ENCODE data around the gene TWIST1.

TWIST1 gene

GRCh38 chr7:19128856-19129255 lies 11.4 kb upstream of the TWIST1 start:
- H2AFZ ChIP-seq (ENCODE audit: low read depth, low read length, severe bottlenecking): no peak overlapping the region
- H3K79me2 ChIP-seq (ENCODE audit: insufficient read depth, low read length): no peaks in the 10 kb centered on the region
- no peaks in the 10 kb centered on the region for H3K9me2 ChIP-seq (replicated peaks; ENCODE audit: insufficient read depth, low read length)
- H3K4me3 ChIP-seq (ENCODE audit: insufficient read depth, low read length, poor library complexity, severe bottlenecking): no peak overlapping the region
- no peak overlapping the region for H3K27ac ChIP-seq (ENCODE audit: low read depth, low read length)
- no peaks in the 10 kb centered on the region for H3F3A ChIP-seq (ENCODE audit: insufficient read depth)
- H3K9me3 ChIP-seq (ENCODE audit: insufficient read depth, low read length): no peaks in the 10 kb centered on the region
- H3K36me3 ChIP-seq (ENCODE audit: low read length): no peaks in the 10 kb centered on the region
- no peaks in the 10 kb centered on the region for H4K20me1 ChIP-seq (ENCODE audit: low read depth, low read length)
- H3K9ac ChIP-seq (ENCODE audit: low read length): no peak overlapping the region
- H3K27me3 ChIP-seq (ENCODE audit: low read length): no peaks in the 10 kb centered on the region; the same call in 1 of the 2 replicates
- H3K4me2 ChIP-seq (ENCODE audit: low read depth, low read length, poor library complexity, severe bottlenecking): no peak overlapping the region
- TF ChIP-seq EZH2phosphoT487 (conservative IDR thresholded peaks at IDR 0.05; ENCODE audit: low read length): no peak
- no peak for TF ChIP-seq CTCF (IDR thresholded peaks at IDR 0.05; ENCODE audit: insufficient read depth, low read length, poor library complexity, severe bottlenecking)

- no peaks in the 10 kb centered on the region for H3K27me3 ChIP-seq (ENCODE audit: low read length)
- no peaks in the 10 kb centered on the region for H3K36me3 ChIP-seq (ENCODE audit: low read length)
- no peaks in the 10 kb centered on the region for H3K79me2 ChIP-seq (ENCODE audit: insufficient read depth, low read length)
- no peak overlapping the region for H3K4me3 ChIP-seq (ENCODE audit: insufficient read depth, low read length, poor library complexity, severe bottlenecking)
- H3K9me3 ChIP-seq (ENCODE audit: insufficient read depth, low read length): no peaks in the 10 kb centered on the region
- no peak overlapping the region for H3K9ac ChIP-seq (ENCODE audit: low read length)
- H4K20me1 ChIP-seq (ENCODE audit: low read depth, low read length): no peaks in the 10 kb centered on the region
- TF ChIP-seq CTCF (IDR thresholded peaks at IDR 0.05; ENCODE audit: insufficient read depth, low read length, poor library complexity, severe bottlenecking) (peak; percentile 49), EZH2phosphoT487 (conservative IDR thresholded peaks at IDR 0.05; ENCODE audit: low read length) (no peak)
- no peaks in the 10 kb centered on the region for H3F3A ChIP-seq (ENCODE audit: insufficient read depth)
- H3K4me2 ChIP-seq (ENCODE audit: low read depth, low read length, poor library complexity, severe bottlenecking): no peak overlapping the region
- H3K27ac ChIP-seq (ENCODE audit: low read depth, low read length): no peak overlapping the region
- no peak overlapping the region for H2AFZ ChIP-seq (ENCODE audit: low read depth, low read length, severe bottlenecking)
- no peaks in the 10 kb centered on the region for H3K9me2 ChIP-seq (replicated peaks; ENCODE audit: insufficient read depth, low read length)
These were observed 4.6 kb upstream of the TWIST1 start for GRCh38 chr7:19121977-19122588.

- Histone ChIP-seq H4K20me1 (ENCODE audit: low read depth, low read length) (no peaks in the 10 kb centered on the region), H3K4me2 (ENCODE audit: low read depth, low read length, poor library complexity, severe bottlenecking) (no peak overlapping the region), H3K79me2 (ENCODE audit: insufficient read depth, low read length) (no peaks in the 10 kb centered on the region), H2AFZ (ENCODE audit: low read depth, low read length, severe bottlenecking) (no peak overlapping the region), H3K9me2 (replicated peaks; ENCODE audit: insufficient read depth, low read length) (no peaks in the 10 kb centered on the region), H3K4me3 (ENCODE audit: insufficient read depth, low read length, poor library complexity, severe bottlenecking) (no peak overlapping the region), H3F3A (ENCODE audit: insufficient read depth) (no peaks in the 10 kb centered on the region), H3K27me3 (ENCODE audit: low read length) (no peaks in the 10 kb centered on the region), H3K36me3 (ENCODE audit: low read length) (no peaks in the 10 kb centered on the region), H3K9ac (ENCODE audit: low read length) (no peak overlapping the region), H3K27ac (ENCODE audit: low read depth, low read length) (no peak overlapping the region), H3K9me3 (ENCODE audit: insufficient read depth, low read length) (no peaks in the 10 kb centered on the region)
- TF ChIP-seq EZH2phosphoT487 (conservative IDR thresholded peaks at IDR 0.05; ENCODE audit: low read length) (no peak), CTCF (IDR thresholded peaks at IDR 0.05; ENCODE audit: insufficient read depth, low read length, poor library complexity, severe bottlenecking) (no peak)
These were observed 2.5 kb upstream of the TWIST1 start for GRCh38 chr7:19119870-19120486.
